HG02642 (cell line): ENCODE measurements around the gene DLGAP1.
"Not testable (repeated sequence)": the region's sequence is repeated elsewhere in the genome, so short reads cannot be mapped to it uniquely, and the experiment has no call there.

Source experiments
- ATAC-seq: cut with Tn5 transposase; IDR thresholded peaks from one replicate; pipeline ENCODE4 v1.9.1; 2021; ENCODE audit warnings: mild to moderate bottlenecking; ENCODE audit not compliant: unreplicated experiment, poor library complexity

Gene DLGAP1

GRCh38 chr18:3479978-3480509 is 975.1 kb downstream of the DLGAP1 start:
- no peak for ATAC-seq

GRCh38 chr18:3478262-3478978 is 976.7 kb downstream of the DLGAP1 start:
- no peak for ATAC-seq

- ATAC-seq: peak; percentile 72
Observed at GRCh38 chr18:3472681-3473544, 982.2 kb downstream of the DLGAP1 start.

GRCh38 chr18:3472121-3472520 is 983.0 kb downstream of the DLGAP1 start:
- not testable (repeated sequence) for ATAC-seq

- ATAC-seq: no peak
Observed at GRCh38 chr18:3471141-3471648, 983.9 kb downstream of the DLGAP1 start.

GRCh38 chr18:3468833-3469232 is 986.3 kb downstream of the DLGAP1 start:
- ATAC-seq: no peak

- no peak for ATAC-seq
Observed at GRCh38 chr18:3468066-3468705, 986.9 kb downstream of the DLGAP1 start.

- ATAC-seq: no peak
Observed at GRCh38 chr18:3466872-3467271, 988.2 kb downstream of the DLGAP1 start.

GRCh38 chr18:3466045-3466444 is 989.1 kb downstream of the DLGAP1 start:
- no peak for ATAC-seq

- no peak for ATAC-seq
Observed at GRCh38 chr18:3463051-3463450, 992.1 kb downstream of the DLGAP1 start.

- no peak for ATAC-seq
Observed at GRCh38 chr18:3461704-3462103, 993.4 kb downstream of the DLGAP1 start.

GRCh38 chr18:3460823-3461398 is 994.2 kb downstream of the DLGAP1 start:
- no peak for ATAC-seq

- no peak for ATAC-seq
Observed at GRCh38 chr18:3458952-3459853, 995.9 kb downstream of the DLGAP1 start.

GRCh38 chr18:3458378-3458777 is 996.7 kb downstream of the DLGAP1 start:
- no peak for ATAC-seq

- no peak for ATAC-seq
Observed at GRCh38 chr18:3457261-3457724, 997.8 kb downstream of the DLGAP1 start.

- ATAC-seq: no peak
Observed at GRCh38 chr18:3456686-3457069, 998.4 kb downstream of the DLGAP1 start.

- no peak for ATAC-seq
Observed at GRCh38 chr18:3455907-3456685, 999.0 kb downstream of the DLGAP1 start.

GRCh38 chr18:3455090-3455635 is 999.9 kb downstream of the DLGAP1 start:
- no peak for ATAC-seq
